Measurements from ENCODE around the gene FHAD1.
A peak's percentile ranks its signal among the peaks of the same experiment; 100 is the strongest.

DNA sequence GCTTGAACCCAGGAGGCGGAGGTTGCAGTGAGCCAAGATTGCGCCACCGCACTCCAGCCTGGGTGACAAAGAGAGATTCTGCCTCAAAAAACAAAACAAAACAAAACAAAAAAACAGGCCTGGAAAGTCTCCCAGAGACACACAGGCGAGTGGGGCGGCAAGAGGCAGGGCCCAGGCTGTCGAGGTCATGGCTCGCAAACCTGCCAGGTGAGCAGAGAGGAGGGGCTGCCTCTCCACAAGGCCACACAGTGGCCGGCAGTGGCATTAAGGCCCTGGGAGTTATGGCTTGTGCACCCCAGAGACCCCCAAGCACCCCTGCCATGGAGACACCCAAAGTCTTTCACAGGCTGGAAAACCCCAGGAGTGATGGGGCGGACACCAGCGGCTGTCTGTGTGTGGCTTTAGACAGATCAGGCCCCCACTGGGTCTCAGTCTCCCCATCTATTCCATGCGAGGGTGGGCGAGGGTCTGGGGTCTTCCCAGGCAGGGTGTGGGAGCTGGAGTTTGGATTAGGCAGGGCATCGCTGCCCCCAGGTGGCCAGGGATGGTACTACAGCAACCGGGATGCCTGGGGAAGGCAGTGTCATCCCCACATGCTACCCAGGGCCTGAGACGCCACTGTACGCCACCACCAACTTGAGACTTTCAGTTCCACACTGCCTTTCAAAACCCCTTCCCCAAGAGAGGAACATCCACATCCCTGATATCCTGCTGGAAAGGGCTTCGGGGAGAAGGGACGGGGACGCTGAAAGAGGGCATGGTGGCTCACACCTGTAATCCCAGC lies 184.0 kb downstream of the FHAD1 start:
- TF ChIP-seq POLR2A (IDR thresholded peaks at IDR 0.05; ENCODE audit: low read depth, low read length): no peak
- TF ChIP-seq, protein P1, sequence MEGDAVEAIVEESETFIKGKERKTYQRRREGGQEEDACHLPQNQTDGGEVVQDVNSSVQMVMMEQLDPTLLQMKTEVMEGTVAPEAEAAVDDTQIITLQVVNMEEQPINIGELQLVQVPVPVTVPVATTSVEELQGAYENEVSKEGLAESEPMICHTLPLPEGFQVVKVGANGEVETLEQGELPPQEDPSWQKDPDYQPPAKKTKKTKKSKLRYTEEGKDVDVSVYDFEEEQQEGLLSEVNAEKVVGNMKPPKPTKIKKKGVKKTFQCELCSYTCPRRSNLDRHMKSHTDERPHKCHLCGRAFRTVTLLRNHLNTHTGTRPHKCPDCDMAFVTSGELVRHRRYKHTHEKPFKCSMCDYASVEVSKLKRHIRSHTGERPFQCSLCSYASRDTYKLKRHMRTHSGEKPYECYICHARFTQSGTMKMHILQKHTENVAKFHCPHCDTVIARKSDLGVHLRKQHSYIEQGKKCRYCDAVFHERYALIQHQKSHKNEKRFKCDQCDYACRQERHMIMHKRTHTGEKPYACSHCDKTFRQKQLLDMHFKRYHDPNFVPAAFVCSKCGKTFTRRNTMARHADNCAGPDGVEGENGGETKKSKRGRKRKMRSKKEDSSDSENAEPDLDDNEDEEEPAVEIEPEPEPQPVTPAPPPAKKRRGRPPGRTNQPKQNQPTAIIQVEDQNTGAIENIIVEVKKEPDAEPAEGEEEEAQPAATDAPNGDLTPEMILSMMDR (IDR thresholded peaks at IDR 0.05; ENCODE audit: extremely low read depth in 1 of 2, insufficient read depth in 1 of 2, low read depth in 1 of 2, low read length in 2 of 2): peak; percentile 86 to 90
- TF ChIP-seq EZH2 (IDR thresholded peaks at IDR 0.05; ENCODE audit: borderline replicate concordance, low read depth, low read length, severe bottlenecking): no peak
- TF ChIP-seq, protein P2, sequence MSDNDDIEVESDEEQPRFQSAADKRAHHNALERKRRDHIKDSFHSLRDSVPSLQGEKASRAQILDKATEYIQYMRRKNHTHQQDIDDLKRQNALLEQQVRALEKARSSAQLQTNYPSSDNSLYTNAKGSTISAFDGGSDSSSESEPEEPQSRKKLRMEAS (IDR thresholded peaks at IDR 0.05; ENCODE audit: insufficient read depth, insufficient read length): no peak
- TF ChIP-seq MYC (IDR thresholded peaks at IDR 0.05; ENCODE audit: low read depth, low read length): no peak
- TF ChIP-seq JUN (IDR thresholded peaks at IDR 0.05; ENCODE audit: borderline replicate concordance, insufficient read depth, insufficient read length, low read depth): no peak
- no peak for TF ChIP-seq POLR2AphosphoS5 (IDR thresholded peaks at IDR 0.05; ENCODE audit: insufficient read depth, low read depth, low read length)
- TF ChIP-seq FOS (IDR thresholded peaks at IDR 0.05; ENCODE audit: borderline replicate concordance, insufficient read depth, low read length): no peak

Data from endothelial cell of umbilical vein (primary cell).